A673 (cell line): ENCODE data around the gene AFG1L. TPM values are rescaled to one million over a fixed set of nuclear protein-coding genes. Genes with fewer than 3 reads are reported as not detected.

Experiments used
- BruUV-seq: library from RNA; stranded (reverse); fragments of 400-500 nt; replicated peaks from 2 replicates; lab custom pipeline; 2021; lab: Mats Ljungman, UMichigan
- CTCF ChIA-PET: fragments of 300-600 bp; sonication (Branson Sonifier 250); formaldehyde crosslinking; loops from one replicate; lab custom pipeline; 2022; ENCODE audit warnings: antibody characterized with exemption; lab: Charles Lee
- POLR2A ChIA-PET: fragments of 300-600 bp; sonication (Branson Sonifier 250); formaldehyde crosslinking; loops from one replicate; lab custom pipeline; 2022; ENCODE audit warnings: antibody characterized with exemption; ENCODE audit not compliant: low non-redundant PET; lab: Charles Lee
- DNase-seq: peaks from one replicate; pipeline ENCODE4 v3.0.0-alpha.2; 2015; ENCODE audit warnings: low spot score
- H3K27ac ChIP-seq: fragments of 200-600 bp; sonication (generic); 2 replicates; pipeline ENCODE4 v1.5.1; 2016; ENCODE audit warnings: mixed run types, low read depth, mild to moderate bottlenecking, mixed read lengths, antibody characterized with exemption, low read length; ENCODE audit not compliant: poor library complexity, severe bottlenecking
- H3K27me3 ChIP-seq: fragments of 200-600 bp; sonication (generic); replicated peaks from 2 replicates; pipeline ENCODE4 v1.6.1; 2017; ENCODE audit warnings: mixed run types, low read depth, mild to moderate bottlenecking, mixed read lengths, antibody characterized with exemption, low read length; ENCODE audit not compliant: insufficient read depth, poor library complexity
- H3K36me3 ChIP-seq: fragments of 200-600 bp; sonication (generic); 2 replicates; pipeline ENCODE4 v1.6.1; 2016; ENCODE audit warnings: mixed run types, mild to moderate bottlenecking, mixed read lengths, antibody characterized with exemption, low read length; ENCODE audit not compliant: insufficient read depth, poor library complexity, severe bottlenecking
- H3K4me1 ChIP-seq: fragments of 200-600 bp; sonication (generic); 2 replicates; pipeline ENCODE4 v1.6.1; 2017; ENCODE audit warnings: mixed run types, mild to moderate bottlenecking, mixed read lengths, antibody characterized with exemption, low read length; ENCODE audit not compliant: insufficient read depth, poor library complexity, severe bottlenecking
- H3K4me3 ChIP-seq: fragments of 200-600 bp; sonication (generic); 2 replicates; pipeline ENCODE4 v1.5.1; 2016; ENCODE audit warnings: low read depth, mixed run types, mild to moderate bottlenecking, mixed read lengths, low read length; ENCODE audit not compliant: poor library complexity, severe bottlenecking
- H3K9me3 ChIP-seq: fragments of 200-600 bp; sonication (generic); 2 replicates; pipeline ENCODE4 v1.6.1; 2016; ENCODE audit warnings: mixed run types, low read depth, mild to moderate bottlenecking, mixed read lengths, antibody characterized with exemption, low read length; ENCODE audit not compliant: poor library complexity, severe bottlenecking
- CTCF ChIP-seq: fragments of 300-800, 200-600 bp; sonication (generic); conservative IDR thresholded peaks from 2 replicates; pipeline ENCODE4 v1.5.1; 2017; ENCODE audit warnings: low read depth, mild to moderate bottlenecking, antibody characterized with exemption, low read length, moderate library complexity, mixed read lengths
- EZH2 ChIP-seq: fragments of 200-600 bp; sonication (generic); IDR thresholded peaks from 2 replicates; pipeline ENCODE4 v1.6.1; 2017; ENCODE audit warnings: borderline replicate concordance, low read depth, mild to moderate bottlenecking, mixed read lengths, antibody characterized with exemption, low read length; ENCODE audit not compliant: poor library complexity, severe bottlenecking
- intact Hi-C: fragments of 100-400 bp; cut with micrococcal nuclease; formaldehyde crosslinking; loops from one replicate; pipeline ENCODE4 v1.10.0; 2022; ENCODE audit not compliant: unreplicated experiment
- total RNA-seq: library from RNA; stranded (reverse); gene quantifications from 2 replicates; pipeline ENCODE4 v1.2.3, GENCODE V29; 2021

The AFG1L gene
- total RNA-seq, 1 experiment from 2014 or later, result 7.5 TPM

GRCh38 chr6:108566406-108566805 is 271.6 kb downstream of the AFG1L start:
- BruUV-seq, result no TSS peak
- CTCF ChIA-PET, result no interaction called here
- no peak for TF ChIP-seq EZH2
- no peak for TF ChIP-seq CTCF
- no peak overlapping the region for H3K4me3 ChIP-seq
- POLR2A ChIA-PET, result no interaction called here
- H3K27ac ChIP-seq, result no peak overlapping the region
- intact Hi-C loops, result no loop called here
- no peaks in the 10 kb centered on the region for H3K36me3 ChIP-seq
- H3K9me3 ChIP-seq, result no peaks in the 10 kb centered on the region
- H3K27me3 ChIP-seq, result no peaks in the 10 kb centered on the region
- H3K4me1 ChIP-seq, result peaks cover 26% of the 10 kb centered on the region
- no peak for DNase-seq

GRCh38 chr6:108568101-108568500 is 273.2 kb downstream of the AFG1L start:
- H3K9me3 ChIP-seq, result no peaks in the 10 kb centered on the region
- no TSS peak for BruUV-seq
- H3K27me3 ChIP-seq, result no peaks in the 10 kb centered on the region
- no peak overlapping the region for H3K4me3 ChIP-seq
- ChIA-PET POLR2A (interaction anchor here (0.7 kb wide), 1 partner anchor 1994 kb away, joined by 4 read pairs; no protein-coding TSS in a partner anchor), CTCF (no interaction called here)
- no peaks in the 10 kb centered on the region for H3K36me3 ChIP-seq
- no peak overlapping the region for H3K27ac ChIP-seq
- H3K4me1 ChIP-seq, result peaks cover 14% of the 10 kb centered on the region
- TF ChIP-seq CTCF, result no peak
- no peak for TF ChIP-seq EZH2
- intact Hi-C loops, result no loop called here
- no peak for DNase-seq

GRCh38 chr6:108568551-108569305 is 273.9 kb downstream of the AFG1L start:
- no peaks in the 10 kb centered on the region for H3K9me3 ChIP-seq
- intact Hi-C loops, result no loop called here
- peaks cover 14% of the 10 kb centered on the region for H3K4me1 ChIP-seq
- TF ChIP-seq EZH2, result no peak
- no peak for TF ChIP-seq CTCF
- no peak overlapping the region for H3K4me3 ChIP-seq
- H3K36me3 ChIP-seq, result no peaks in the 10 kb centered on the region
- no peaks in the 10 kb centered on the region for H3K27me3 ChIP-seq
- ChIA-PET POLR2A (no interaction called here), CTCF (no interaction called here)
- no TSS peak for BruUV-seq
- H3K27ac ChIP-seq, result no peak overlapping the region
- no peak for DNase-seq
